Lower leg skin (tissue), 3 donors: ENCODE results near the gene KPNA3.

Source experiments
- CTCF ChIP-seq, 3 donors: fragments of 450-650 bp; IDR thresholded peaks; one replicate each; pipeline ENCODE4 v1.5.1; 2016; ENCODE audit warnings: antibody characterized with exemption in 3 of 3, mild to moderate bottlenecking in 3 of 3, moderate library complexity in 2 of 3
- POLR2A ChIP-seq, 2 donors: fragments of 450-650 bp; IDR thresholded peaks; one replicate each; pipeline ENCODE4 v1.6.1; 2016 to 2017; ENCODE audit warnings: antibody characterized with exemption in 2 of 2, mild to moderate bottlenecking in 1 of 2, moderate library complexity in 1 of 2

- no peak for TF ChIP-seq CTCF (IDR thresholded peaks at IDR 0.05)
- TF ChIP-seq POLR2A (IDR thresholded peaks at IDR 0.05): no peak
Measured at GRCh38 chr13:49693191-49693733, 99.2 kb downstream of the KPNA3 start.
